GM23338 (cell line): Measurements from ENCODE around the gene NOX5. TPM values are rescaled to one million over a fixed set of nuclear protein-coding genes. Genes with fewer than 3 reads are reported as not detected.

Source experiments
- ATAC-seq: fragments of 200-7000 bp; cut with Tn5 transposase; 3 replicates; pipeline ENCODE4 v1.9.1; 2020
- DNase-seq: peaks from one replicate; pipeline ENCODE4 v3.0.0-alpha.2; 2015; ENCODE audit warnings: low spot score
- H2AFZ ChIP-seq: fragments of 200-600 bp; sonication (generic); 2 replicates; pipeline ENCODE4 v1.8.0; 2016; ENCODE audit warnings: antibody characterized with exemption, mild to moderate bottlenecking, moderate library complexity
- H3F3A ChIP-seq: fragments of 200-600 bp; sonication (generic); replicated peaks from 2 replicates; pipeline ENCODE4 v1.8.0; 2017; ENCODE audit warnings: antibody characterized with exemption, mixed run types, low read depth
- H3K27ac ChIP-seq: fragments of 200-600 bp; sonication (generic); 2 replicates; pipeline ENCODE4 v1.6.1; 2016; ENCODE audit warnings: low read depth
- H3K27me3 ChIP-seq: fragments of 200-600 bp; sonication (generic); 2 replicates; pipeline ENCODE4 v1.8.0; 2016; ENCODE audit warnings: mild to moderate bottlenecking, mixed run types, moderate library complexity; ENCODE audit not compliant: insufficient read depth
- H3K36me3 ChIP-seq: fragments of 200-600 bp; sonication (generic); 2 replicates; pipeline ENCODE4 v1.8.0; 2016; ENCODE audit warnings: mild to moderate bottlenecking; ENCODE audit not compliant: insufficient read depth
- H3K4me1 ChIP-seq: fragments of 200-600 bp; sonication (generic); 2 replicates; pipeline ENCODE4 v1.8.0; 2016; ENCODE audit warnings: mild to moderate bottlenecking, moderate library complexity; ENCODE audit not compliant: insufficient read depth
- H3K4me2 ChIP-seq: fragments of 200-600 bp; sonication (generic); 2 replicates; pipeline ENCODE4 v1.7.1; 2017; ENCODE audit warnings: mixed run types
- H3K4me3 ChIP-seq: fragments of 200-600 bp; sonication (generic); 2 replicates; pipeline ENCODE4 v1.6.1; 2016; ENCODE audit warnings: mixed run types
- H3K79me2 ChIP-seq: fragments of 200-600 bp; sonication (generic); replicated peaks from 2 replicates; pipeline ENCODE4 v1.8.0; 2017; ENCODE audit warnings: mild to moderate bottlenecking; ENCODE audit not compliant: insufficient read depth
- H3K9me2 ChIP-seq: fragments of 200-600 bp; sonication (generic); 2 replicates; pipeline ENCODE4 v1.8.0; 2017; ENCODE audit not compliant: insufficient read depth
- H4K20me1 ChIP-seq: fragments of 200-600 bp; sonication (generic); replicated peaks from 2 replicates; pipeline ENCODE4 v1.8.0; 2017; ENCODE audit warnings: mild to moderate bottlenecking; ENCODE audit not compliant: insufficient read depth
- H3K27ac Mint-ChIP-seq: 2 replicates; pipeline ENCODE4 v1.8.0; 2020; ENCODE audit warnings: inconsistent platforms, mild to moderate bottlenecking, moderate library complexity, mixed read lengths
- H3K27me3 Mint-ChIP-seq: 3 replicates; pipeline ENCODE4 v1.8.0; 2022; ENCODE audit warnings: low read depth, mild to moderate bottlenecking, moderate library complexity, mixed read lengths, inconsistent platforms; ENCODE audit not compliant: insufficient read depth, poor library complexity
- H3K36me3 Mint-ChIP-seq: 3 replicates; pipeline ENCODE4 v1.8.0; 2021; ENCODE audit warnings: low read depth, mild to moderate bottlenecking, inconsistent platforms, moderate library complexity, mixed read lengths
- H3K4me1 Mint-ChIP-seq: 3 replicates; pipeline ENCODE4 v1.8.0; 2020; ENCODE audit warnings: mild to moderate bottlenecking, inconsistent platforms, mixed read lengths
- H3K4me3 Mint-ChIP-seq: 3 replicates; pipeline ENCODE4 v1.8.0; 2021; ENCODE audit warnings: moderate library complexity, mild to moderate bottlenecking, inconsistent platforms, mixed read lengths
- H3K9me3 Mint-ChIP-seq: 3 replicates; pipeline ENCODE4 v1.8.0; 2020; ENCODE audit warnings: moderate library complexity, mild to moderate bottlenecking, inconsistent platforms, mixed read lengths
- CREB1 ChIP-seq: fragments of 250-450 bp; sonication (Bioruptor Pico); IDR thresholded peaks from 2 replicates; pipeline ENCODE4 v1.5.0; 2020; ENCODE audit warnings: low read depth, mild to moderate bottlenecking, moderate library complexity
- EZH2 ChIP-seq: fragments of 200-600 bp; sonication (generic); IDR thresholded peaks from one replicate; pipeline ENCODE4 v1.8.0; 2017; ENCODE audit warnings: antibody characterized with exemption, mild to moderate bottlenecking, low read depth; ENCODE audit not compliant: unreplicated experiment
- EZH2phosphoT487 ChIP-seq: fragments of 200-600 bp; sonication (generic); IDR thresholded peaks from one replicate; pipeline ENCODE4 v1.8.1; 2018; ENCODE audit warnings: antibody characterized with exemption; ENCODE audit not compliant: unreplicated experiment
- JUNB ChIP-seq: IDR thresholded peaks from one replicate; pipeline ENCODE4 v1.6.1; 2016; ENCODE audit warnings: antibody characterized with exemption; ENCODE audit not compliant: unreplicated experiment
- NANOG ChIP-seq: IDR thresholded peaks from 2 replicates; pipeline ENCODE4 v1.6.1; 2016; ENCODE audit warnings: antibody characterized with exemption, borderline replicate concordance
- POLR2AphosphoS5 ChIP-seq: IDR thresholded peaks from 2 replicates; pipeline ENCODE4 v1.6.1; 2016; ENCODE audit warnings: antibody characterized with exemption, low read depth
- STAT1 ChIP-seq: IDR thresholded peaks from one replicate; pipeline ENCODE4 v1.6.1; 2016; ENCODE audit warnings: antibody characterized with exemption; ENCODE audit not compliant: unreplicated experiment
- ZNF114 ChIP-seq: fragments of 250-450 bp; sonication (Bioruptor Pico); IDR thresholded peaks from 2 replicates; pipeline ENCODE4 v1.5.0; 2020; ENCODE audit warnings: mild to moderate bottlenecking, moderate library complexity
- ZNF331 ChIP-seq: fragments of 250-450 bp; sonication (Bioruptor Pico); IDR thresholded peaks from 2 replicates; pipeline ENCODE4 v1.5.0; 2020; ENCODE audit warnings: low read depth, mild to moderate bottlenecking, moderate library complexity
- polyA plus RNA-seq: library from polyadenylated mRNA; unstranded; fragments of >200 nt; fragmentation: Nextera tagmentation; extraction: Ambion mirVana; gene quantifications from 2 replicates; pipeline ENCODE4 v1.2.1, GENCODE V29; 2016
- total RNA-seq: library from RNA; depleted of rRNA; stranded (reverse); fragments of >200 nt; shearing (Covaris generic); gene quantifications from 2 replicates; pipeline ENCODE4 v1.2.3, GENCODE V29; 2014
- TF ChIP-seq, protein P1 (sequence below), 2 experiments: fragments of 200-600 bp in 1 of 2; sonication (generic) in 1 of 2; conservative IDR thresholded peaks; 2 replicates each; pipeline versions ENCODE4 v1.5.1 to v1.6.1; 2016 to 2017; ENCODE audit warnings: antibody characterized with exemption in 2 of 2, low read depth in 2 of 2, mild to moderate bottlenecking in 2 of 2, moderate library complexity in 1 of 2
- TF ChIP-seq, protein P2 (sequence below): IDR thresholded peaks from one replicate; pipeline ENCODE4 v1.6.1; 2018; ENCODE audit warnings: antibody characterized with exemption; ENCODE audit not compliant: unreplicated experiment
- TF ChIP-seq, protein P3 (sequence below): fragments of 250-450 bp; sonication (Bioruptor Pico); IDR thresholded peaks from 2 replicates; pipeline ENCODE4 v1.5.0; 2020; ENCODE audit warnings: mild to moderate bottlenecking, moderate library complexity
- TF ChIP-seq, protein P4 (sequence below): IDR thresholded peaks from 2 replicates; pipeline ENCODE4 v1.6.1; 2016; ENCODE audit warnings: antibody characterized with exemption

Gene NOX5
- total and polyA plus RNA-seq, 2 experiments from 2014 or later, result 0.03 TPM; not detected in 1

DNA sequence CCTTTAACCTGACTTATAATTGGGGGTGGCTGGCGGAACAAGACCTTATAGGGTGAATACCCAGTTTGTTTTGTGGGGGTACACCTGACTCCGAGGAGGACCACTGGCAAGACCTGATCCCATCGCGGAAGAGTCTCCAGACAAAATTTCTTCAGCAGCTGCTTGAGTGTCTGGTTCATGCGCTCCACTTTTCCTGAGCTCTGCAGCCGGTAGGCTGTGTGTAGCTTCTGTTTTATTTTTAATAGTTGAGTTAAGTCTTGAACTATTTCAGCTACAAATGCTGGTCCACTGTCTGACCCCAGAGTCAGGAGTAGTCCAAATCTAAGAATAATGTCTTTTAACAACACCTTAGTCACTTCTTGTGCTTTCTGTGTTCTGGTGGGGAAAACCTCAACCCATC lies 21.2 kb upstream of the NOX5 start:
- no peaks in the 10 kb centered on the region for H3K36me3 ChIP-seq
- Mint-ChIP-seq H3K36me3 (peaks cover 13% of the 10 kb centered on the region), H3K4me1 (peaks cover 26% of the 10 kb centered on the region), H3K27me3 (peaks cover 20% of the 10 kb centered on the region), H3K4me3 (no peak overlapping the region), H3K27ac (no peak overlapping the region), H3K9me3 (peaks cover 20% of the 10 kb centered on the region)
- H3K4me3 ChIP-seq, result no peak overlapping the region
- H4K20me1 ChIP-seq, result no peaks in the 10 kb centered on the region
- no peak for DNase-seq
- H3K79me2 ChIP-seq, result no peaks in the 10 kb centered on the region
- H3K27me3 ChIP-seq, result no peaks in the 10 kb centered on the region
- peaks cover 12% of the 10 kb centered on the region for H3K4me1 ChIP-seq
- no peak overlapping the region for H3K27ac ChIP-seq
- no peaks in the 10 kb centered on the region for H3F3A ChIP-seq
- peaks cover 8% of the 10 kb centered on the region for H3K9me2 ChIP-seq
- no peak overlapping the region for H3K4me2 ChIP-seq
- TF ChIP-seq, protein P1, sequence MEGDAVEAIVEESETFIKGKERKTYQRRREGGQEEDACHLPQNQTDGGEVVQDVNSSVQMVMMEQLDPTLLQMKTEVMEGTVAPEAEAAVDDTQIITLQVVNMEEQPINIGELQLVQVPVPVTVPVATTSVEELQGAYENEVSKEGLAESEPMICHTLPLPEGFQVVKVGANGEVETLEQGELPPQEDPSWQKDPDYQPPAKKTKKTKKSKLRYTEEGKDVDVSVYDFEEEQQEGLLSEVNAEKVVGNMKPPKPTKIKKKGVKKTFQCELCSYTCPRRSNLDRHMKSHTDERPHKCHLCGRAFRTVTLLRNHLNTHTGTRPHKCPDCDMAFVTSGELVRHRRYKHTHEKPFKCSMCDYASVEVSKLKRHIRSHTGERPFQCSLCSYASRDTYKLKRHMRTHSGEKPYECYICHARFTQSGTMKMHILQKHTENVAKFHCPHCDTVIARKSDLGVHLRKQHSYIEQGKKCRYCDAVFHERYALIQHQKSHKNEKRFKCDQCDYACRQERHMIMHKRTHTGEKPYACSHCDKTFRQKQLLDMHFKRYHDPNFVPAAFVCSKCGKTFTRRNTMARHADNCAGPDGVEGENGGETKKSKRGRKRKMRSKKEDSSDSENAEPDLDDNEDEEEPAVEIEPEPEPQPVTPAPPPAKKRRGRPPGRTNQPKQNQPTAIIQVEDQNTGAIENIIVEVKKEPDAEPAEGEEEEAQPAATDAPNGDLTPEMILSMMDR (conservative IDR thresholded peaks at IDR 0.05; ENCODE audit: low read depth in 2 of 2), result no peak
- TF ChIP-seq POLR2AphosphoS5 (no peak), ZNF331 (no peak), CREB1 (no peak), ZNF114 (no peak), STAT1 (no peak), JUNB (no peak), EZH2 (no peak), EZH2phosphoT487 (no peak), NANOG (no peak)
- TF ChIP-seq, protein P2, sequence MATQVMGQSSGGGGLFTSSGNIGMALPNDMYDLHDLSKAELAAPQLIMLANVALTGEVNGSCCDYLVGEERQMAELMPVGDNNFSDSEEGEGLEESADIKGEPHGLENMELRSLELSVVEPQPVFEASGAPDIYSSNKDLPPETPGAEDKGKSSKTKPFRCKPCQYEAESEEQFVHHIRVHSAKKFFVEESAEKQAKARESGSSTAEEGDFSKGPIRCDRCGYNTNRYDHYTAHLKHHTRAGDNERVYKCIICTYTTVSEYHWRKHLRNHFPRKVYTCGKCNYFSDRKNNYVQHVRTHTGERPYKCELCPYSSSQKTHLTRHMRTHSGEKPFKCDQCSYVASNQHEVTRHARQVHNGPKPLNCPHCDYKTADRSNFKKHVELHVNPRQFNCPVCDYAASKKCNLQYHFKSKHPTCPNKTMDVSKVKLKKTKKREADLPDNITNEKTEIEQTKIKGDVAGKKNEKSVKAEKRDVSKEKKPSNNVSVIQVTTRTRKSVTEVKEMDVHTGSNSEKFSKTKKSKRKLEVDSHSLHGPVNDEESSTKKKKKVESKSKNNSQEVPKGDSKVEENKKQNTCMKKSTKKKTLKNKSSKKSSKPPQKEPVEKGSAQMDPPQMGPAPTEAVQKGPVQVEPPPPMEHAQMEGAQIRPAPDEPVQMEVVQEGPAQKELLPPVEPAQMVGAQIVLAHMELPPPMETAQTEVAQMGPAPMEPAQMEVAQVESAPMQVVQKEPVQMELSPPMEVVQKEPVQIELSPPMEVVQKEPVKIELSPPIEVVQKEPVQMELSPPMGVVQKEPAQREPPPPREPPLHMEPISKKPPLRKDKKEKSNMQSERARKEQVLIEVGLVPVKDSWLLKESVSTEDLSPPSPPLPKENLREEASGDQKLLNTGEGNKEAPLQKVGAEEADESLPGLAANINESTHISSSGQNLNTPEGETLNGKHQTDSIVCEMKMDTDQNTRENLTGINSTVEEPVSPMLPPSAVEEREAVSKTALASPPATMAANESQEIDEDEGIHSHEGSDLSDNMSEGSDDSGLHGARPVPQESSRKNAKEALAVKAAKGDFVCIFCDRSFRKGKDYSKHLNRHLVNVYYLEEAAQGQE, result no peak
- TF ChIP-seq, protein P3, sequence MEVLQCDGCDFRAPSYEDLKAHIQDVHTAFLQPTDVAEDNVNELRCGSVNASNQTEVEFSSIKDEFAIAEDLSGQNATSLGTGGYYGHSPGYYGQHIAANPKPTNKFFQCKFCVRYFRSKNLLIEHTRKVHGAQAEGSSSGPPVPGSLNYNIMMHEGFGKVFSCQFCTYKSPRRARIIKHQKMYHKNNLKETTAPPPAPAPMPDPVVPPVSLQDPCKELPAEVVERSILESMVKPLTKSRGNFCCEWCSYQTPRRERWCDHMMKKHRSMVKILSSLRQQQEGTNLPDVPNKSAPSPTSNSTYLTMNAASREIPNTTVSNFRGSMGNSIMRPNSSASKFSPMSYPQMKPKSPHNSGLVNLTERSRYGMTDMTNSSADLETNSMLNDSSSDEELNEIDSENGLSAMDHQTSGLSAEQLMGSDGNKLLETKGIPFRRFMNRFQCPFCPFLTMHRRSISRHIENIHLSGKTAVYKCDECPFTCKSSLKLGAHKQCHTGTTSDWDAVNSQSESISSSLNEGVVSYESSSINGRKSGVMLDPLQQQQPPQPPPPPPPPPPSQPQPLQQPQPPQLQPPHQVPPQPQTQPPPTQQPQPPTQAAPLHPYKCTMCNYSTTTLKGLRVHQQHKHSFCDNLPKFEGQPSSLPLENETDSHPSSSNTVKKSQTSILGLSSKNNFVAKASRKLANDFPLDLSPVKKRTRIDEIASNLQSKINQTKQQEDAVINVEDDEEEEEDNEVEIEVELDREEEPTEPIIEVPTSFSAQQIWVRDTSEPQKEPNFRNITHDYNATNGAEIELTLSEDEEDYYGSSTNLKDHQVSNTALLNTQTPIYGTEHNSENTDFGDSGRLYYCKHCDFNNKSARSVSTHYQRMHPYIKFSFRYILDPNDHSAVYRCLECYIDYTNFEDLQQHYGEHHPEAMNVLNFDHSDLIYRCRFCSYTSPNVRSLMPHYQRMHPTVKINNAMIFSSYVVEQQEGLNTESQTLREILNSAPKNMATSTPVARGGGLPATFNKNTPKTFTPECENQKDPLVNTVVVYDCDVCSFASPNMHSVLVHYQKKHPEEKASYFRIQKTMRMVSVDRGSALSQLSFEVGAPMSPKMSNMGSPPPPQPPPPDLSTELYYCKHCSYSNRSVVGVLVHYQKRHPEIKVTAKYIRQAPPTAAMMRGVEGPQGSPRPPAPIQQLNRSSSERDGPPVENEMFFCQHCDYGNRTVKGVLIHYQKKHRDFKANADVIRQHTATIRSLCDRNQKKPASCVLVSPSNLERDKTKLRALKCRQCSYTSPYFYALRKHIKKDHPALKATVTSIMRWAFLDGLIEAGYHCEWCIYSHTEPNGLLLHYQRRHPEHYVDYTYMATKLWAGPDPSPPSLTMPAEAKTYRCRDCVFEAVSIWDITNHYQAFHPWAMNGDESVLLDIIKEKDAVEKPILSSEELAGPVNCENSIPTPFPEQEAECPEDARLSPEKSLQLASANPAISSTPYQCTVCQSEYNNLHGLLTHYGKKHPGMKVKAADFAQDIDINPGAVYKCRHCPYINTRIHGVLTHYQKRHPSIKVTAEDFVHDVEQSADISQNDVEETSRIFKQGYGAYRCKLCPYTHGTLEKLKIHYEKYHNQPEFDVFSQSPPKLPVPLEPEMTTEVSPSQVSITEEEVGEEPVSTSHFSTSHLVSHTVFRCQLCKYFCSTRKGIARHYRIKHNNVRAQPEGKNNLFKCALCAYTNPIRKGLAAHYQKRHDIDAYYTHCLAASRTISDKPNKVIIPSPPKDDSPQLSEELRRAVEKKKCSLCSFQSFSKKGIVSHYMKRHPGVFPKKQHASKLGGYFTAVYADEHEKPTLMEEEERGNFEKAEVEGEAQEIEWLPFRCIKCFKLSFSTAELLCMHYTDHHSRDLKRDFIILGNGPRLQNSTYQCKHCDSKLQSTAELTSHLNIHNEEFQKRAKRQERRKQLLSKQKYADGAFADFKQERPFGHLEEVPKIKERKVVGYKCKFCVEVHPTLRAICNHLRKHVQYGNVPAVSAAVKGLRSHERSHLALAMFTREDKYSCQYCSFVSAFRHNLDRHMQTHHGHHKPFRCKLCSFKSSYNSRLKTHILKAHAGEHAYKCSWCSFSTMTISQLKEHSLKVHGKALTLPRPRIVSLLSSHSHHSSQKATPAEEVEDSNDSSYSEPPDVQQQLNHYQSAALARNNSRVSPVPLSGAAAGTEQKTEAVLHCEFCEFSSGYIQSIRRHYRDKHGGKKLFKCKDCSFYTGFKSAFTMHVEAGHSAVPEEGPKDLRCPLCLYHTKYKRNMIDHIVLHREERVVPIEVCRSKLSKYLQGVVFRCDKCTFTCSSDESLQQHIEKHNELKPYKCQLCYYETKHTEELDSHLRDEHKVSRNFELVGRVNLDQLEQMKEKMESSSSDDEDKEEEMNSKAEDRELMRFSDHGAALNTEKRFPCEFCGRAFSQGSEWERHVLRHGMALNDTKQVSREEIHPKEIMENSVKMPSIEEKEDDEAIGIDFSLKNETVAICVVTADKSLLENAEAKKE, result no peak
- TF ChIP-seq, protein P4, sequence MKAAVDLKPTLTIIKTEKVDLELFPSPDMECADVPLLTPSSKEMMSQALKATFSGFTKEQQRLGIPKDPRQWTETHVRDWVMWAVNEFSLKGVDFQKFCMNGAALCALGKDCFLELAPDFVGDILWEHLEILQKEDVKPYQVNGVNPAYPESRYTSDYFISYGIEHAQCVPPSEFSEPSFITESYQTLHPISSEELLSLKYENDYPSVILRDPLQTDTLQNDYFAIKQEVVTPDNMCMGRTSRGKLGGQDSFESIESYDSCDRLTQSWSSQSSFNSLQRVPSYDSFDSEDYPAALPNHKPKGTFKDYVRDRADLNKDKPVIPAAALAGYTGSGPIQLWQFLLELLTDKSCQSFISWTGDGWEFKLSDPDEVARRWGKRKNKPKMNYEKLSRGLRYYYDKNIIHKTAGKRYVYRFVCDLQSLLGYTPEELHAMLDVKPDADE, result no peak
- H2AFZ ChIP-seq, result no peak overlapping the region
- ATAC-seq, result no peak
